GM20000 (cell line): ENCODE measurements around the gene LYPD8.

ENCODE experiments used
- DNase-seq: peaks from one replicate; pipeline ENCODE4 v3.0.0; 2012; ENCODE audit warnings: low spot score
- CTCF ChIP-seq: IDR thresholded peaks from 2 replicates; pipeline ENCODE4 v1.5.1; 2012; ENCODE audit warnings: mild to moderate bottlenecking, control low read depth; ENCODE audit errors: extremely low read depth, missing control alignments

LYPD8 gene

GRCh38 chr1:248733566-248733965 lies 22.0 kb downstream of the LYPD8 start:
- no peak for TF ChIP-seq CTCF
- DNase-seq = no peak

GRCh38 chr1:248730507-248731335 lies 24.8 kb downstream of the LYPD8 start:
- no peak for DNase-seq
- TF ChIP-seq CTCF = no peak

GRCh38 chr1:248714248-248714647 lies 41.3 kb downstream of the LYPD8 start:
- TF ChIP-seq CTCF = no peak
- DNase-seq = no peak

GRCh38 chr1:248710305-248710900 lies 45.2 kb downstream of the LYPD8 start:
- DNase-seq = no peak
- TF ChIP-seq CTCF = no peak

- no peak for TF ChIP-seq CTCF
- DNase-seq = no peak
Observed at GRCh38 chr1:248704606-248705005, 51.0 kb downstream of the LYPD8 start.

- no peak for TF ChIP-seq CTCF
- no peak for DNase-seq
Observed at GRCh38 chr1:248703674-248704073, 51.9 kb downstream of the LYPD8 start.

GRCh38 chr1:248702714-248703113 lies 52.8 kb downstream of the LYPD8 start, which contains the start of gene OR14I1:
TSS of gene OR14I1 (minus strand) at chr1:248702766.
- DNase-seq = no peak
- no peak for TF ChIP-seq CTCF
